Nephron (organoid): ENCODE measurements around the gene IGSF22.

Source experiments
- H3K27ac Mint-ChIP-seq, 3 experiments: 2 replicates each; pipeline ENCODE4 v1.8.0; 2020; ENCODE audit warnings: mixed read lengths in 3 of 3, mild to moderate bottlenecking in 2 of 3, moderate library complexity in 1 of 3
- H3K27me3 Mint-ChIP-seq: 2 replicates; pipeline ENCODE4 v1.8.0; 2021; ENCODE audit warnings: low read depth, mild to moderate bottlenecking, moderate library complexity, mixed read lengths
- H3K36me3 Mint-ChIP-seq: 2 replicates; pipeline ENCODE4 v1.8.0; 2020; ENCODE audit warnings: low read depth, mixed read lengths
- H3K4me1 Mint-ChIP-seq: 2 replicates; pipeline ENCODE4 v1.8.0; 2020; ENCODE audit warnings: mixed read lengths
- H3K4me3 Mint-ChIP-seq, 3 experiments: 2 replicates each; pipeline ENCODE4 v1.8.0; 2020; ENCODE audit warnings: mild to moderate bottlenecking in 3 of 3, mixed read lengths in 3 of 3, moderate library complexity in 2 of 3
- H3K9me3 Mint-ChIP-seq: 2 replicates; pipeline ENCODE4 v1.8.0; 2020; ENCODE audit warnings: mixed read lengths
- TF ChIP-seq, protein P1 (sequence below), 3 experiments: fragments of 200-600 bp; sonication (generic); IDR thresholded peaks; one replicate each; pipeline ENCODE4 v1.5.0; 2021; ENCODE audit warnings: antibody characterized with exemption in 3 of 3; ENCODE audit not compliant: unreplicated experiment in 3 of 3

The IGSF22 gene

DNA sequence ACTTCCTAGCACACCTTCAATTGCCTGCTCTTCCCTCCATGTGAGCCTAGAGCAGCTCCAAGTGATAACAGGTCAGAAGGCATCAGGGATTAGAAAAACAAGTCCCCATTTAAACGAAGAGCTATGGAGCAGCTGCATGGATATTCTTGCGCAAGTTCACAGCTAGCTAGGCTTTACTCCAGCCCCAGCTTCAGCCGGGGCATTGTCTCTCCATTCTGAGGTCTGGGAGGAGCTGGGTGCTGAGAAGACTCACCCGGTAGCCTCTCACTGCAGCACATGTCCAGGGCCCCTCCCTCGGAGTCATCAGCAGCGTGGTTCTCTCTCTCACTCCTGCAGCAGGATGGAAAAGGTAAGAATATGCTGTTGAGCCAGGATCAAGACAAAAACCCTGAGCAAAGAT, 39.6 kb upstream of the IGSF22 start:
- Mint-ChIP-seq H3K27ac (no peak overlapping the region), H3K4me1 (no peaks in the 10 kb centered on the region), H3K9me3 (no peaks in the 10 kb centered on the region), H3K36me3 (no peaks in the 10 kb centered on the region), H3K4me3 (no peak overlapping the region), H3K27me3 (peaks cover 12% of the 10 kb centered on the region)
- TF ChIP-seq, protein P1, sequence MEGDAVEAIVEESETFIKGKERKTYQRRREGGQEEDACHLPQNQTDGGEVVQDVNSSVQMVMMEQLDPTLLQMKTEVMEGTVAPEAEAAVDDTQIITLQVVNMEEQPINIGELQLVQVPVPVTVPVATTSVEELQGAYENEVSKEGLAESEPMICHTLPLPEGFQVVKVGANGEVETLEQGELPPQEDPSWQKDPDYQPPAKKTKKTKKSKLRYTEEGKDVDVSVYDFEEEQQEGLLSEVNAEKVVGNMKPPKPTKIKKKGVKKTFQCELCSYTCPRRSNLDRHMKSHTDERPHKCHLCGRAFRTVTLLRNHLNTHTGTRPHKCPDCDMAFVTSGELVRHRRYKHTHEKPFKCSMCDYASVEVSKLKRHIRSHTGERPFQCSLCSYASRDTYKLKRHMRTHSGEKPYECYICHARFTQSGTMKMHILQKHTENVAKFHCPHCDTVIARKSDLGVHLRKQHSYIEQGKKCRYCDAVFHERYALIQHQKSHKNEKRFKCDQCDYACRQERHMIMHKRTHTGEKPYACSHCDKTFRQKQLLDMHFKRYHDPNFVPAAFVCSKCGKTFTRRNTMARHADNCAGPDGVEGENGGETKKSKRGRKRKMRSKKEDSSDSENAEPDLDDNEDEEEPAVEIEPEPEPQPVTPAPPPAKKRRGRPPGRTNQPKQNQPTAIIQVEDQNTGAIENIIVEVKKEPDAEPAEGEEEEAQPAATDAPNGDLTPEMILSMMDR (IDR thresholded peaks at IDR 0.05; ENCODE audit: unreplicated experiment in 3 of 3): no peak

DNA sequence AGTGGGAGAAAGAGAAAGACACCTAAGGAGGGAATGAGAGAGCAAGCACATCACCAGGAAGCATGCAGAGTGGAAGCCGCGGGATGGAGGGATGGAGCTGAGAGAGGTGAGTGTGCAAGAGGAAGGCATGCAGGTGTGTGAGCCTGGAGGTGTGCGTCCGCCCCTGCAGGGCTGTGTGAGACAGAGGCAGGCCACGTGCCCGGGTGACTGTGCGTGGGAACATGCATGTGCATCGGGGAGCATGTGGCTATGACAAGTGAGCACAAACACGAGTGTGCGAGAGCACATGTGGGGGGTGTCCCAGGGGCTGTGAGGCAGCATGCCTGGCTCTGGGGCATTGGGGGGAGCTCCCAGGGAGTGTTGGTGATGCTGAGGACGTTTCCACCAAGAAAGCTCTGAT, 35.8 kb upstream of the IGSF22 start:
- Mint-ChIP-seq H3K4me3 (no peak overlapping the region), H3K27me3 (peaks cover 13% of the 10 kb centered on the region)
- TF ChIP-seq, protein P1 (IDR thresholded peaks at IDR 0.05; ENCODE audit: unreplicated experiment in 3 of 3): no peak

DNA sequence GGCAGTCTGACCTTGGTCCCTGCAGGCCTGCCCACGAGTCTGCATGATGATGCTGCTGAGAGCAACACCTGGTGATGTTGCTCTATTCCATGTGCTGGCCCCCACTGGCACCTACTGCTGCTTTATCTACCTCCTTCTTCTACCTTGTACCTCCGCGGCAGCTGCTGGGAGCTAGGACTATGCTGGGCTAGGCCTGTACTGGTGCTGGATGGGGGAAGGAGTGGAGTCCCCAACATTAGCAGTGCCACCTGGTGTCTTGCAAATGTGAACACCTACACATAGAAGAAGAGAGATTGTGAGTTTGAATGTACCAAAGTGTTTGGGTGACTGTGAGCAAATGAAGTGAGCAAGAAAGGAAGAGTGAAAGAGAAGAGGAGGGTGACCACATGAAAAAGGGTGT, 35.2 kb upstream of the IGSF22 start:
- Mint-ChIP-seq H3K9me3 (no peaks in the 10 kb centered on the region), H3K27me3 (peaks cover 13% of the 10 kb centered on the region), H3K4me1 (peaks cover 13% of the 10 kb centered on the region), H3K36me3 (no peaks in the 10 kb centered on the region), H3K27ac (no peak overlapping the region), H3K4me3 (no peak overlapping the region)
- TF ChIP-seq, protein P1 (IDR thresholded peaks at IDR 0.05; ENCODE audit: unreplicated experiment in 3 of 3): no peak

More for the DNA sequence above, 35.8 kb upstream of the IGSF22 start:
- Mint-ChIP-seq H3K27ac (no peak overlapping the region), H3K4me1 (peaks cover 13% of the 10 kb centered on the region), H3K9me3 (no peaks in the 10 kb centered on the region), H3K36me3 (no peaks in the 10 kb centered on the region)

DNA sequence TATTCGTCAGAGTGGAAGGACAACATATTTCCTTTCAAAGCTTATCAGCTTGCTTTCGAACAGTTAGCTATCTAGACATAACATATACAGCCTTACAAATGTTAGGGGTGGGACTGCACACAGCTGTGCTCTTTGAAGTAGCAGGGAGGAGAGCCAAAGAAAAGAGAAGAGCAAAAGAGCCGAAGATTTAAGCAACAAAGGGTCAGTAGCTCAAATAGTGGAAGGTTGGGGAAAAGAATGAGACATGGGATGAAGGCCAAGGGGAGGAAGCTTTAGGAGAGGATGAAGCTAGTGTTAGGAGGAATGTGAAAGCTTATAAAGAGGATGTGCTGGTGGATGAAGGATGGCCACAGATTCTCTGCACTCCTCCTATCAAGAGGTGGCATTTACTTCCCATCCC, 31.8 kb upstream of the IGSF22 start:
- peaks cover 13% of the 10 kb centered on the region for H3K4me1 Mint-ChIP-seq
- H3K27ac Mint-ChIP-seq: peak overlapping the region in 2 of 3 experiments; percentile 16 to 49
- H3K27me3 Mint-ChIP-seq: peaks cover 7% of the 10 kb centered on the region
- no peaks in the 10 kb centered on the region for H3K9me3 Mint-ChIP-seq
- no peaks in the 10 kb centered on the region for H3K36me3 Mint-ChIP-seq
- H3K4me3 Mint-ChIP-seq: no peak overlapping the region
- TF ChIP-seq, protein P1 (IDR thresholded peaks at IDR 0.05; ENCODE audit: unreplicated experiment in 3 of 3): no peak

DNA sequence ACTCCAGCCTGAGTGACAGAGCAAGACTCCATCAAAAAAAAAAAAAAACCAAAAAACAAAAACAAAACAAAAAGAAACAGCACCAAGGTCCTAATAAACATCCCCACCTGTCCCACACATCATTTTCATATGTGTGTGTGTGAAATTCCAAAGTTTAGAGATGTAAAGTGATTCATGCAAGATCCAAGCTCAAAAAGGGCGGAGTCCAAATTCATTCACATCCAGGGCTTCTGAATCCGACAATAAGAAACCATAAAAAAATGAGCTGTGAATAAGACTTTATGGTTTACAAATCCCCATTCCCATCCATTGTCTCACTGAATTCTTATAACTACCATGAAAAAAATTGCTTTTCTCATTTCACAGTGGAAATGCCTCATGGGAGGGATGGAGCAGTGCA, 30.9 kb upstream of the IGSF22 start:
- peak overlapping the region in 1 of 3 experiments; percentile 49 for H3K27ac Mint-ChIP-seq
- H3K4me3 Mint-ChIP-seq: no peak overlapping the region
- no peaks in the 10 kb centered on the region for H3K9me3 Mint-ChIP-seq
- TF ChIP-seq, protein P1 (IDR thresholded peaks at IDR 0.05; ENCODE audit: unreplicated experiment in 3 of 3): no peak
- H3K36me3 Mint-ChIP-seq: no peaks in the 10 kb centered on the region
- peaks cover 13% of the 10 kb centered on the region for H3K4me1 Mint-ChIP-seq
- peaks cover 11% of the 10 kb centered on the region for H3K27me3 Mint-ChIP-seq

DNA sequence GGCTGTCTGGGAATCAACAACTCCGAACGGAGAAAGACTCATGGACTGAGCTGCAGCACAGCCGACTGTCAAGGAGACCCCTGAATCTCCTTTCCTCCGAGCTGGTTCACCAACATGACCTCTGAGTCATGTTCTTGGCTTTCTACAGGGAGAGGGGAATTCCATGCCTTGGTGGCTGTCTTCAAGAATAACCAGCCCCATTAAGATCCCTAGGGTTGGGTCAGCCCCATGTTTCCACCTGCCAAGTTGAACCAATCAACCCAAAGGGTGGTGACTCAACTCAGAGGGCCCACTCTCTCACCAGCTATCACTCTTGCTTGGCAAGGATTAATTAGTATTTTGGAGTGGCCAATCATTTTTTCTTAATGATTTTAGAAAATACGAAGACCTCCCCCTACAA, 28.3 kb upstream of the IGSF22 start:
- TF ChIP-seq, protein P1 (IDR thresholded peaks at IDR 0.05; ENCODE audit: unreplicated experiment in 3 of 3): no peak
- peaks cover 13% of the 10 kb centered on the region for H3K27me3 Mint-ChIP-seq
- H3K27ac Mint-ChIP-seq: no peak overlapping the region
- H3K4me1 Mint-ChIP-seq: peaks cover 13% of the 10 kb centered on the region
- H3K9me3 Mint-ChIP-seq: no peaks in the 10 kb centered on the region
- H3K36me3 Mint-ChIP-seq: no peaks in the 10 kb centered on the region
- no peak overlapping the region for H3K4me3 Mint-ChIP-seq
